Activated CD4-positive, alpha-beta T cell treated with anti-CD3 and anti-CD28 coated beads, Interleukin-2, Interleukin-6, amounts not matched to agents 100 ng/mL and 50 ng/mL, durations not matched to agents 16 hours and 8 hours (primary cell): ENCODE data around the gene ASMT.
A peak's percentile ranks its signal among the peaks of the same experiment; 100 is the strongest.
"Not testable (repeated sequence)": the region's sequence is repeated elsewhere in the genome, so short reads cannot be mapped to it uniquely, and the experiment has no call there.

Experiments used
- DNase-seq: peaks from one replicate; pipeline ENCODE4 v3.0.0-alpha.2; 2020

The ASMT gene

GRCh38 chrX:1656379-1656778, 41.5 kb downstream of the ASMT start:
- DNase-seq, result no peak

DNA sequence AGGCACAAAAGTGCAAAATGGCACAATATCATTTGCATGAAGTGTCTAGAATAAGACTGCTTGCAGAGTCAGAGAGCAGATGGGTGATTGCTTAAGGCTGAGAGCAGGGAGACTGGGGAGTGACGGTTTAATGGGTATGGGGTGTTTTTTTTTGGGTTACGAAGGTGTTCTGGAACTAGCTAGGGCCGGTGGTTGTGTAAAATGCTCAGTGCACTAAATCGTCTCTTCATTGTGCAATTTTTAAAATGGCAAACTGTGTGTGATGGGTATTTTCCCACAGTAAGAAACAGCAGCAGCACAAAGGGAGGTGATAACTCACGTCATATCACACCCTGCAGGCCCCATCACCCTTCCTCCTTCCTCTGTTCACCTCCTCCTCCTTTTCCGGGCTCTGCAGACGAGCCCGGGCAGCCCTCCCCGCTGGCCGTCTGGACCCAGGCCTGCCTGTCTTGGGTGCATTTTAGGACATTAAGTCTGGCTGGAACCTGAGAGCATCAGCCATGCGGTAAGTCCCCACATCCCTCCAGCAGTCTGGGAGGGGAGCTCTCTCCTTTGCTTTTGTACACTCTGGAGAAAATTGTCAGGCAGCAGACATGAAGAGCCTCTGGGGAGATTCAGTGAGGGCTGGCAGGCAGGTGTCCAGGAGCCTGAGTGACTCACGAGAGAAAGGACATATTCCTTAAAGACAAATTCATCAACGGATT, 42.7 kb downstream of the ASMT start:
- DNase-seq, result peak; percentile 84

DNA sequence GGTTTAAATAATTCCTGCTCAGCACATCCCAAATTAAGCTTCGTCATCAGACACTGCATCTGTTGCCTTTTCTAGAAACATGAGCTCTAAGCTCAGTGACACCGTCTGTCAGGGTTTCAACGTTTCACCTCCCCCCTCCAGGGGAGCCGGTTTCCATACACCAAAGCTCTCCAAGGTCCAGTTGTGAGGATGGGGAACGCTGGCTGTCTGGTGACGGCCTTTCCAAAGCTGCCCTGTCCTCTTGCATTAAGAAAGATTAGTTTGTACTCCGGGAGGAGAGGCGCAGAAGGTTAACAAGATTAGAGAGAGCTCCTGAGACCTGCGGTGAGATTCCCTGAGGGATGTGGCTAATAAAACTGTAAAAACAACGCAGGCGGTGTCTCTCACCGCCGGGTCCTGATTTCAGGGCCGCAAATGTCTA, 43.2 kb downstream of the ASMT start:
- DNase-seq, result peak; percentile 22

DNA sequence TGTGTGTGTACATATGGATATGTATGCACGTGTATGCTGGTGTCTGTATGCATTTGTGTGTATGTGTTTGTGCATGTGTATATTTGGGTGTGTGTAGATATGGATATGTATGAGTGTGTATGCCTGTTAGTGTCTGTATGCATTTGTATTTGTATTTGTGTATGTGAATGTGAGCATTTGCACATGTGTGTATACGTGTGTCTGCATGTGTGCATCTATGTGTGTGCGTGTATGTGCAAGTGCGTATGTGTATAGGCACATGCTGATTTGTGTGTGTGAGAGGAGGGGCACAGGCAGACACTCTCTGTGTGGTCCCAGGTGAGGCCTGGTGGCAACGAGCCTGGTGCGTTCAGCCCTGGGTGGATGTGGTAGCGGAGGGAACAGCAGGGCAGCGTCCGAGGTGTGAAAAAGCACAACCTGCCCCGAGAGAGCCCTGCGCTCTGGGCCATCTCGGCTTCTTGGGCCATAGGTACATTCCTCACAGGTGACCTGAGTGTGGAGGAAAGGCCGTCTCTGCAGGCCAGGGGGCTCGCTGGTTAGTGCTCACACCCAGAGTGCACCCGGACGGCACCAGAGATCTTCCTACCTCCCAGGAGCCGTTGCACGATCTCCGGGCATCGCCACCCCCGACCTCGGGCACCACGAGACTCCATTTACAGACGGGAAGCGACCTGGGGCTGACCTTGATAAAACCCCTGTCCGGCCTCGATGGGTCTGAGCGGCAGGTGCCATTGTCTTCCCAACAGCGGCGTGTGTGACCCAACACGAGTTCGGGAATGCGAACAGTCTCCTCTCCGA, 45.0 kb downstream of the ASMT start:
- DNase-seq, result no peak

GRCh38 chrX:1661048-1661921, 46.4 kb downstream of the ASMT start:
- DNase-seq, result peak; percentile 97

DNA sequence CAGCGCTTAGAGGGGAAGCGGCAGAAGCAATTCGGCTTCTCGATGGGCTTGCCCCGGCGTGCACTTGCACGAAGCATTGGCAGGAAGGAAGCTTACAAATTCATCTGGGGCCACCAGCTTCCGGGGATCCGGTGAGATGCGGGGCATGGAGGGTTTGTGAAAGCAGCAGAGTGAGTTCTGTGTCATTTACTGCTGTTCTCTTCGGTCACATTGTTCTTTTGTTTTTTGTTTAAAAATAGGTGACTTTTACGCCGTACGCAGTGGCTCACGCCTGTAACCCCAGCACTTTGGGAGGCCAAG, 47.0 kb downstream of the ASMT start:
- DNase-seq, result no peak

DNA sequence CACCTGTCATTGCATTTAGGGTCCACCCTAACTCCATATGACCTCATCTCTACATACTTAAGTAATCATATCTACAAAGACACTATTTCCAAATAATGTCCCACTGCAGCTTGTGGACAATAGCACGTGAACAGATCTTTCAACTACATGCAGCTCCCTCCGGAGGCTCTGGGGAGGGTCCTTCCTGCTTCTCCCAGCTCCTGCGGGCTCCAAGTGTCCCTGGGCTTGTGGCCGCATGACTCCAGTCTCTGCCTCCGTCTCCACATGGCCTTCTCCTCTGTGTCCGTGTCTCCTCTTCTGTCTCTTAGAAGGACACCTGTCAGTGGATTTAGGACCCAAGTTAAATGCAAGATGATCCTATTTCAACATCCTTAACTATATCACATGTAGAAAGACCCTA, 52.7 kb downstream of the ASMT start:
- no peak for DNase-seq

DNA sequence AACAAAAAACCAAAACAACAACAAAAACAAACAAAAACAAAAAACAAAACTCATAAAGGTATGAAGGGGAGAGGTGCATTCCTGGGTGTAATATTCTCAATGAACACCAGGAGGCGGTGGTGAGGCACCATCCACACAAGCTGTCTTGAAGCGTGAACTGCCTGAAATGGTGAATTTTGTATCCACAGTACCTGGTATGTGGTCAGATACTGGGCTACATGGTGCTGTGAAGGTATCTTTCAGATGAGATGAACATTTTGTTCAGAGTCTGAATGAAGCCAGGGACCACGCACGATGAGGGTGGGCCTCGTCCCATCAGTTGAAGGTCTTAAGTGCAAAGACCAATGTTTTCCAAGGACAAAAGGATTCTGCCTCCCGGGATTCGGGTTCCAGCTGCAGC, 58.5 kb downstream of the ASMT start:
- DNase-seq, result peak; percentile 64

- no peak for DNase-seq
Measured at GRCh38 chrX:1676866-1677265, 62.0 kb downstream of the ASMT start.

DNA sequence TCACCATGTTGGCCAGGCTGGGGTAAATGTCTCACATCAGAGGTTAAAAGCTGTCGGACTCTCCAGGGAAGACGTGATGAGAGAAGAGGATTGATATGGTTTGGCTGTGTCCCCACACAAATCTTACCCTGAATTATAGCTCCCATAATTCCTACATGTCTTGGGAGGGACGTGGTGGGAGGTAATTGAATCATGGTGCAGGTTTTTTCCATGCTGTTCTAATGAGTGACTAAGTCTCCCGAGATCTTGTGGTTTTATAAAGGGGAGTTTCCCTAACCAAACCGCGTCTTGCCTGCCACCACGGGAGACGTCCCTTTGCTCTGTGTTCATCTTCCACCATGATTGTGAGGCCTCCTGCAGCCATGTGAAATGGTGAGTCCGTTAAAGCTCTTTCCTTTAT, 64.4 kb downstream of the ASMT start:
- peak; percentile 38 for DNase-seq

DNA sequence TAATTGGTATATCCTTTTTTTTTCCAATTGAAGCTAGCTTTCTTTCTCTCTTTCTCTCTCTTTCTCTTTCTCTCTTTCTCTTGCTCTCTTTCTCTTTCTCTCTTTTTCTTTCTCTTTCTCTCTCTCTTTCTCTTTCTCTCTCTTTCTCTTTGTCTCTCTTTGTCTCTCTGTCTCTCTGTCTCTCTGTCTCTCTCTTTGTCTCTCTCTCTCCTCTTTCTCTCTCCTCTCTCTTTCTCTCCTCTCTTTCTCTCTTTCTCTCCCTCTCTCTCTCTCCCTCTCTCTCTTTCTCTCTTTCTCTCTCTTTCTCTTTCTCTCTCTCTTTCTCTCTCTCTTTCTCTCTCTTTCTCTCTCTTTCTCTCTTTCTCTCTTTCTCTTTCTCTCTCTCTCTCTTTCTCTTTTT, 66.6 kb downstream of the ASMT start:
- DNase-seq, result no peak

- not testable (repeated sequence) for DNase-seq
Measured at GRCh38 chrX:1681856-1682255, 67.0 kb downstream of the ASMT start.

DNA sequence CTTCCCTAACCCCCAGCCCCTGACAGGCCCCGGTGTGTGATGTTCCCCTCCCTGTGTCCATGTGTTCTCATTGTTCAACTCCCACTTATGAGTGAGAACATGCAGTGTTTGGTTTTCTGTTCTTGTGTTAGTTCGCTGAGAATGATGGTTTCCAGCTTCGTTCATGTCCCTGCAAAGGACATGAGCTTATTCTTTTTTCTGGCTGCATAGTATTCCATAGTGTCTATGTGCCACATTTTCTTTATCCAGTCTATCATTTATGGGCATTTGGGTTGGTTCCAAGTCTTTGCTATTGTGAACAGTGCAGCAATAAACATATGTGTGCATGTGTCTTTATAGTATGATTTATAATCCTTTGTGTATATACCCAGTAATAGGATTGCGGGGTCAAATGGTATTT, 67.6 kb downstream of the ASMT start:
- not testable (repeated sequence) for DNase-seq

DNA sequence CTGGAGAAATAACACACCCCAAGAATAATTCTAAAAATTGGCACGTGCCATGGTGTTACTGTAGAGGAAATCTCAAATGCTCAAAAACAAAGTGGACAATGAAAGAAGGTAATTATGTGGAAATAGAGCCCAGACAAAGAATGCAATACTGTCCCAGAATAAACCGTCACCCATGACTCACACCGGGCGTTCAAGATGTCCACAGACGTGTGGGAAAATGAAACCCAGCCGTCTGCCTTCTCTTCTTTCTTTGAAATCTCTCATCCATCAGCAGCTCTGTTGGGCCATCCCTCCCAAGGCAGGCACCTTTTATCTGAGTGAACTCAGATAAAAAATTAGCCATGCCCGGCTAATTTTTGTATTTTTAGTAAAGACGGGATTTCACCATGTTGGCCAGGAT, 70.0 kb downstream of the ASMT start:
- not testable (repeated sequence) for DNase-seq

- DNase-seq, result not testable (repeated sequence)
Measured at GRCh38 chrX:1685444-1685880, 70.6 kb downstream of the ASMT start.

GRCh38 chrX:1686642-1687041, 71.8 kb downstream of the ASMT start:
- no peak for DNase-seq
